GM19372 (cell line): Measurements from ENCODE around the gene TMEM259.
A peak's percentile ranks its signal among the peaks of the same experiment; 100 is the strongest.

Experiments
- ATAC-seq: cut with Tn5 transposase; IDR thresholded peaks from one replicate; pipeline ENCODE4 v1.9.1; 2021; ENCODE audit warnings: mild to moderate bottlenecking, low read depth, moderate library complexity; ENCODE audit not compliant: unreplicated experiment

The TMEM259 gene

DNA sequence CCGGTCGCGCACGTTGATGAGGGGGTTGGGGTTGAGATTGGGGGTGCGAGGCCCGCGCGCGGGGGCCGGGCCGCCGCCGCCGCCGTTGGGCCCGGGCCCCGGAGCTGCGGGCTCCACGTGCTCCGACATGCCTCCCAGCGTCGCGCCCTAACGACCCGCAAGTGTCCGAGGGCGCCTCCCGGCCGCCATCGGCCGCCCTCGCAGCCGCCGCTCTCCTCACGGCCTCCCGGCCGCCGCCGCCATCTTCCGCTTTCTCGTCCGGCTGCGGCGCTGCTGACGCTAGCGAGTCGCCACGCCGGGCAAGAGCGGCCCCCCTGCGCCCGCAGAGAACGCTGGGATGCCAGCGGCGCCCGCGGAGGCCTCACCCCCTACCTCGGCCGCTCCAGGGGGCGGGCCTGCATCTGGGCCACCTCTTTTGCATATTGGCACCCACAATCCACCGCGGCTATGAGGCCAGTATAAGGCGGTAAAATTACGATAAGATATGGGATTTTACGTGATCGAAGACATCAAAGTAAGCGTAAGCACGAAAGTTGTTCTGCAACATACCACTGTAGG is at the start of gene TMEM259:
Gene TMEM259, minus strand, starts transcription at position 256 of the 558 bp plus-strand sequence. Its CDS starts 127 bp downstream, at position 129.
- ATAC-seq = peak; percentile 78

DNA sequence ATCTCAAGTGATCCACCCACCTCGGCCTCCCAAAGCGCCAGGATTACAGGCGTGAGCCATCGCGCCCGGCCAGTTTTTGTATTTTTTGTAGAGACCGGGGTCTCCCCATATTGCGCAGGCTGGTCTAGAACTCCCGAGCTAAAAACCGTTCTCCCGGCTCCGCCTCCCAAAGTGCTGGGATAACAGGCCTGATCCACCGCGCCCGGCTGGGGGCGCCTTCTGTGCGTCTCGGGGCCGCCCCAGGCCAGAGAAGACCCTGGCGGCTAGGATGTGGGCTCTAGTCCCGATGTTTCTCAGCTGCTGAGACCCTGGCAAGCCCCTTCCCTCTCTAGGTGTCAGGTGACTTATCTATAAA is 49.6 kb upstream of the TMEM259 start:
- ATAC-seq = no peak

DNA sequence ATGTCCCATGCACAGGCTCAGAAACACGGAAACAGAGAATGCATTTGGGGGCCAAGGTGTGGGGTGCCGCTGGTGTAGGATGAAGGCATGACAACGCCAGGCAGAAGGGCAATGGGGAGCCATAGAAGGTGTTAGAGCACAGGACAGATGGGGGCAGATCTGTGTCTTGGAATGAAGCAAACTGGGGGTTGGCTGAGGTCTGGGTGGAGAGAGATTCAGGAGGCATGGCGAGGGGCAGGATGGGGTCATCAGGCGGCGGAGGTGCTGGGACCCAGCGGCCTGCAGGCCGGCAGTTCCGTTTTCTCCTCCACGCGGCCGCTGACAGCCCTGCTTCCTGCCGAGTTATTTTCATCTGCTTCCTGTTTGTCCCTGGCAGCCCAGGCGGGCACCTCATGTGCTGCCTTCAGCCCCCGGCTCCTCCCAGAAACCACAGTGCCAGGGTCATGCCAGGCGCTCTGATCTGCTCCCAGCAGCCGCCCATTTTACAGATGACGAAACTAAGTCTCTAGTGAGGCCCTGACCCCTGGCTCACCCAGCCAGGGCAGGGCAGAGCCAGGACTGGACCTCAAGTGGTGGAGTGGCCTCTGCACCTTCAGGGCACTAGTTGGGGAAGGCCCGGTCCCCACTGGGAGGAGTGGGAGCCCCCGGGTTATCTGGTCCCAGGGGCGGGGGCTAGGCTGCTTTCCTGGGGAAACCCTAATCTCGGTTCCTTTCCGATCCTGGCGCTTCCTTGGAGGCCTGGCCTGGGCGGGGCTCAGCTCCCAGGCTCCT is 48.3 kb upstream of the TMEM259 start:
- no peak for ATAC-seq

DNA sequence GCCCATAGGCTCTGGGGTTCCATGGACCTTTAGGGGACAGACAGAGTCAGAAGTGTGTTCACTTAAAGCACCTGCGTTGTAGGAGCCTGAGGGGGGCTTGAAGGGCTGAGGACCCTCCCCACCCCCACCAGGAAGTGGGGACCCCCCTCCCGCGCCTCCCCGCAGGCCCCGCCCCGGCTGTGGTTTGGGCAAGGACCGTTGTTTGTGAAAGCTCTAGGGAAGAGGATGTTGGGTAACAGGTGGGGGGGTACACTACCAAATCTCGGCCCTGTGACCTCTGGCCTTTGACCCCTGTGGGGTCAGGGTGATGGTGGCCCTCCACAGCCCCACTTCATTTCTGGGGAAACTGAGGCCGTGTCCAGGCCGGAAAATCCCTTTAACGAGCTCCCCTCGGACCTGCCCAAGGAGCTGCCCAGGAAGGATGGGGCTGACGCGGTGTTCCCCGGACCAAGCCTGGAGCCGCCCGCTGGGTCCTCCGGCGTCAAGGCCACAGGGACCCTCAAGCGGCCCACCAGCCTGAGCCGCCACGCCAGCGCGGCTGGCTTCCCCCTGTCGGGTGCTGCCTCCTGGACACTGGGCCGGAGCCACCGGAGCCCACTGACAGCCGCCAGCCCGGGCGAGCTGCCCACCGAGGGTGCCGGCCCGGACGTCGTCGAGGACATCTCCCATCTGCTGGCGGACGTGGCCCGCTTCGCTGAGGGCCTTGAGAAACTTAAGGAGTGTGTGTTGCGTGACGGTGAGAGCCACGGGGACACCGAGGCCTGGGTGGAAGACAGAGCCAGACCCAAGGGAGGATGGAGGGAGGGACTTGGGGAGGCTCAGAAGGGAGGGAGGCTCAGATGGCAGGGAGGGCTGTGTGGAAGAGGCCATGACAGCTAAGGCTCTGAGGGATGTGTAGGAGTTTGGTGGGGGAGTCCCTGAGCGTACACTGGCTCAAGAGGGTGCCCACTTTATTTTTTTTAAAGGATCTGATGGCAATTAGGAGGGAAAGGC is 47.4 kb upstream of the TMEM259 start:
- no peak for ATAC-seq

DNA sequence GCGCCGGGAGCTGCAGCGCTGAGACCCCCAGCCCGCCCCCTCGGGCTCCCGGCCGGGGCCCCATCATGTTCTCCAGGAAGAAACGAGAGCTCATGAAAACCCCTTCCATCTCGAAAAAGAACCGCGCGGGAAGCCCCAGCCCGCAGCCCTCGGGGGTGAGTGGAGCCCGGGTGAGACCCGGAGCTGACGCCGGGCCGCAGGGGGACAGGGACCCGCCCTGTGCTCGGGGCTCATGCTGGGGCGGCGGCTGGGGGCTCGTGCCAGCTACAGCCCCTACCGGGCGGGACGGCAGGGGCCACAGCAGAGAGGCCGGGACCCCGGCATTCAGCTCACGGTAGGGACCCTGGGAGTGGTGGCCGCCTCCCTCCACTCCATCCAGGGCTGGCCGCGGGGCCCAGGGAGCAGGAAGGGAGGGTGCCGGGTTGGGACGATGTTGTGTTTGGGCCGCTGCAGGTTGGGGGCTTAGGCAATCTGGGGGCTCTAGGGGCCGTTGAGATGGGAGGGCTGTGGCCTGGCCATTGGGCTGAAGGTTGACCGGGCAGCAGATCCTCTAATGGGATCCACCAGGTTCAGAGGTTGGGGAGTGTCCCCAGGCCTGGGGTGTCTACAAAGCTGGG is 46.5 kb upstream of the TMEM259 start:
- ATAC-seq = peak; percentile 15

DNA sequence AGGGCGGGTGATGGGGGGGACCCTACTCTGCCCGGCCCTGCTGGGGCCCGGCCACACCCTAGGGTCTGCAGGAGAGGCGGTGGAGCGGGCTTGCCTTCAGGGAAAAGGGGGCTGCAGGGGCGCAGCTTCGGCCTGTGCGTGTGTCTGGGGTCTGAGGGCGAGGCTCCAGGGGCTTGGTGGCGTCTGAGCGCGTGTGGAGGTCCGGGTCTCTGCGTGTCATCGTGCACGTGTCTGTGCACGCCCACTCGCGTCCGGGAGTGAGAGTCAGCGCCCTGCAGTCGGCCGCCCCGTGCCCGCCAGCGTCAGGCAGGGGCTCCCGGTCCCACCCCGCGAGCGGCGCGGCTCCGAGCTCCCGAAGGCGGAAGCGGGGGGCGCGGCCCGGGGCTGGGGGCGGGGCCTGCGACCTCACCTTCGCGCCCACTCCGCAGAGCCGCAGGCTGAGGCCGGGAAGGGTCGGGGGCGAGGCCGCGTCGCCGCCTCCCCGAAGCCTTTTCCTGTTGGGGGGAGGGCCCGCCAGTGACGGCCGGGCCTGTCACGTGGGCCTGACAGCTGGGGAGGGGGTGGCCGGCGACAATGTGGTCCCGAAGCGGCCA is 45.9 kb upstream of the TMEM259 start, which contains the start of gene ARHGAP45:
Gene ARHGAP45, plus strand, starts transcription at position 420 of the 593 bp plus-strand sequence. CDS start 239 bp downstream, outside the sequence.
- ATAC-seq = peak; percentile 44

DNA sequence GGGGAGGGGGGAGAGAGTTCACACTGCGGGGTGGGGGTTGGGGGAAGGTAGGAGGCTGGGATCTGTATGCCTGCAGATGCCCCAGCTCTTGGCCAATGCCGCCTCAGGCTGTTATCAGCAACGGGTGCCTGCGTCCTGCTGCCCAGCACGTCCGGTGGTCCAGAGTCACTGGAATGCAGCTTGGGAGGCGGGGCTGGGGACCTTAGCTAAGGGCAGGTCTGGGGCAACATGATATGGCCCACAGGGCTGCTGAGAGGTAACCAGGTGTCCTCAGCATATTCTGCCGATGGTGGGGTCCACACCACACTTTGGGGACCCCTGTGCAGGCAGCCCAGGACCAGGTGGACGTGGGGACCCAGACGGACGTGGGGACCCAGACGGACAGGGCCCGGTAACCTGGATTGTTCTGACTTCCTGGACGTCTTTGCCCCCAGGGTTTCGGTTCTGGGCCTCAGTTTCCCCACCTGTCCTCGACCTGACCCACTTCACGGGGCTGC is 45.4 kb upstream of the TMEM259 start:
- ATAC-seq = no peak

DNA sequence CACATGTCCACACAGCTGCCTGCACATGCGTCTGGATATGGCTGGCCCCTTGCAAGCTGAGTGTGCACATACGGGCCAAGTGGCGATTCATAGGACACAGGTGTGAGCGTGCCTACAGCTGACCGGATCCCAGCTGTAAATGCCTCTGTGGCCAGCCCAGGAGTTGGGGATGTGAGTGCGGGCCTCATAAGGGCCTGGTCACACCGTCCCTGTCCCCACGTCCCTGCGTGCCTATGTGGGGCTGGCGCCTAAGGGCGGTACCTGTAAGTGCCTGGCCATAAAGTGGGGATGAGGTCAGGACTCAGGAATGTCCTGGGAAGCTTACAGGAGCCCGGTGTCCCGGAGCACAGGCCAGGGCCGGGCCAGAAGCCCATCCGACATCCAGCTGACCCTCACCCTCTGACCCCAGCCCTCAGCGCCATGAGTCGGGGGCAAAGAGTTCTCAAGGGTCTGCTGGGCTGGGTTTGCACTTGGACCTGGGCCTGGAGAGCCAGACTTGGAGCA is 44.7 kb upstream of the TMEM259 start:
- ATAC-seq = no peak

DNA sequence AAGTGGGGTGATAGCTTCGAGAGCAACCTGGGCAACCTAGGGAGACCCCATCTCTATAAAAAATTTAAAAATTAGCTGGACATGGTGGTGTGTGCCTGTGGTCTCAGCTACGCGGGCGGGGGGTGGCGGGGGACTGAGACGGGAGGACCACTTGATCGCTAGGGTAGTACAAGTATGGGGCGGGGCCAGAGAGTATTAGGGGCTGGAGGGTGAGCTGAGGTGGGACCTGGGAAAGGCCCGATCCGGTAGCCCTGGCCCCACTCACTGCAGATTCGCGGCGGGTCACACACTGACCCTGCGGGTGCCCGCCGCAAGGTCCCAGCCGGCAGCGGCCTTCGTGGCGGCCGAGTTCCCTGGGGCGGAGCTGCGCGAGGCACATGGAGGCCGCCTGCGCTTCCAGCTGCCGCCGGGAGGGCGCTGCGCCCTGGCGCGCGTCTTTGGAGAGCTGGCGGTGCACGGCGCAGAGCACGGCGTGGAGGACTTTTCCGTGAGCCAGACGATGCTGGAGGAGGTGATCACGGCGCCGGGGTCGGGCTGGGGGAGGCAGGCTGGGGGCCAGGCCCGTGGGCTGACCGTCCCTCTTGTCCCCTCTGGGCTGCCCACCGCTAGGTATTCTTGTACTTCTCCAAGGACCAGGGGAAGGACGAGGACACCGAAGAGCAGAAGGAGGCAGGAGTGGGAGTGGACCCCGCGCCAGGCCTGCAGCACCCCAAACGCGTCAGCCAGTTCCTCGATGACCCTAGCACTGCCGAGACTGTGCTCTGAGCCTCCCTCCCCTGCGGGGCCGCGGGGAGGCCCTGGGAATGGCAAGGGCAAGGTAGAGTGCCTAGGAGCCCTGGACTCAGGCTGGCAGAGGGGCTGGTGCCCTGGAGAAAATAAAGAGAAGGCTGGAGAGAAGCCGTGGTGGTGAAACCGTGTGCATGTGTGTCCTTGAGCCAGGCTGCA is 44.0 kb upstream of the TMEM259 start:
- ATAC-seq = no peak

DNA sequence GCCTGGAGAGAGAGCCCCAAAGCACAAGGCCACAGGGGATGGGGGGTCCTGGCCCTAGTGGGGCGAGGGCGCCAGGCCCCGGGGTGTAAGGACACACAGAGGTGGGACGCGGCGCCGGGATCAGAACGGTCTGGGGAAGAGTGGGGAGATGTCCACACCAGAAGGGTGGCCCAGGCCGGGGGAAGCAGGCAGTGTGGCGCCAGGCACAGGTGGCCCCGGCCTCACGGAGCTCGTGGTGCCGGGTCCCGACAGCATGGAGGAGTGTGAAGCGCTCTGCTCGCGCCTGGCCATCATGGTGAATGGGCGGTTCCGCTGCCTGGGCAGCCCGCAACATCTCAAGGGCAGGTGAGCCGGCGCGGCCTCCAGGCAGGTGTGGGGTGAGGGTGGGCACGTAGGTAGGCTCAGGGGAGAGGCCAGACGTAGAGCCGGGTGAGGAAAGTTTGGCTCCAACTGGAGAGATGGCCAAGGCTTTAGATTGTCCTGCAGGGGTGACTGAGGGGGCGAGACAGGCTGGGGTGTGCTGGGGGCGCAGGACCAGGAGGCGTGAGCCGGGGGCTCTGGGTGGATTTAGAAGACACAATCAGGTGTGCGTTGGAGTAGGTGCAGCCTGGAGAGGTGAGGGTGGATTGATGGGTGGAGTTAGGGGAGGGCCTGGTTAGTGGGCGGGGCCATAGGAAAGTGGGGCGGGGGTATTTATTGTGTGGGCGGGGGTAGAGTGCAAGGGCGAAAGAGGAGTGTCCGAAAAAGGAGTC is 43.2 kb upstream of the TMEM259 start:
- no peak for ATAC-seq

DNA sequence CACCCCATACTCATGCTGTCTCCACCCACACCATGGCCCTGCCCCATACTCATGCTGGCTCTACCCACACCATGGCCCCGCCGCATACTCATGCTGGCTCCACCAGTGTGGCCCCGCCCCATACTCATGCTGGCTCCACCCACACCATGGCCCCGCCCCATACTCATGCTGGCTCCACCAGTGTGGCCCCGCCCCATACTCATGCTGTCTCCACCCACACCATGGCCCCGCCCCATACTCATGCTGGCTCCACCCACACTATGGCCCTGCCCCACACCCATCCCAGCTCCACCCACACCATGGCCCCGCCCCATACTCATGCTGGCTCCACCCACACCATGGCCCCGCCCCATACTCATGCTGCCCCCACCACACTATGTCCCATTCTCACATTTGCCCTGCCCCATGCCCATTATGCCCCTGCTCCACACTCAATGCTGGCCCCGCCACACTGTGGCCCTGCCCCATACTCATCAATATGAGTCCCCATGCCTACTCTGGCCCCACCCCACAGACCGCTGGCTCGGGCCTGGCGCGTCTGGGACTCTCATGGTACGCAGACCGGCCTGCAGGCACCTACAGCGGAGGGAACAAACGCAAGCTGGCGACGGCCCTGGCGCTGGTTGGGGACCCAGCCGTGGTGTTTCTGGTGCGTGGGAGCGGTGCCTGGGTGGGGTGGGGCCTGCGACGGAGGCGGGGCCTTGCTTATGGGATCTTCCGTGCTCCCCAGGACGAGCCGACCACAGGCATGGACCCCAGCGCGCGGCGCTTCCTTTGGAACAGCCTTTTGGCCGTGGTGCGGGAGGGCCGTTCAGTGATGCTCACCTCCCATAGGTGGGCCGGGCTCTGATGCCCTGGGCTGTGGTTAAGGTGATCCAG is 42.3 kb upstream of the TMEM259 start:
- ATAC-seq = no peak

DNA sequence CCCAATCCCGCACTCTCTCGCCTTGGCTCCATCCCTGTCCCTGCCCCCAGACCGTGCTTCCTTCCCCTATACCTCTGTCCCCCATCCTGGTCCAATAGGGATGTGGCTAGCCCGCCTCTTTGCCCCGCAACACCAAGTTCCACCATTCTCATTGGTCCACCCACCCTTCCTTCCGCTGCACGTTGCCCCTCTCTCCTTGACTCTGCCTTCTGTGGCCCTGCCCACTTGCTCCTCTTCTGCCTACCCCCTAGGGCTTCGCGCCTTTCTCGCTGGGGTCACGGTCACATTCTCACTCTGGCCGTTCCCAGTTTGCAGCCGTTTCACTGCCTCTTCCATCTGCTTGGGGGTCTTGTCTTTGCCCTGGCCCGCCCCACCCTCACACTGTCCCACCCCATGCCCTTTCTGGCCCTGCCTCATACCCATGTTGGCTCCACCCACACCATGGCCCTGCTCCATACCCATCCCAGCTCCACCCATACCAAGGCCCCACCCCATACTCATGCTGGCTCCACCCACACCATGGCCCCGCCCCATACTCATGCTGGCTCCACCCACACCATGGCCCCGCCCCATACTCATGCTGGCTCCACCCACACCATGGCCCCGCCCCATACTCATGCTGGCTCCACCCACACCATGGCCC is 41.6 kb upstream of the TMEM259 start:
- no peak for ATAC-seq

DNA sequence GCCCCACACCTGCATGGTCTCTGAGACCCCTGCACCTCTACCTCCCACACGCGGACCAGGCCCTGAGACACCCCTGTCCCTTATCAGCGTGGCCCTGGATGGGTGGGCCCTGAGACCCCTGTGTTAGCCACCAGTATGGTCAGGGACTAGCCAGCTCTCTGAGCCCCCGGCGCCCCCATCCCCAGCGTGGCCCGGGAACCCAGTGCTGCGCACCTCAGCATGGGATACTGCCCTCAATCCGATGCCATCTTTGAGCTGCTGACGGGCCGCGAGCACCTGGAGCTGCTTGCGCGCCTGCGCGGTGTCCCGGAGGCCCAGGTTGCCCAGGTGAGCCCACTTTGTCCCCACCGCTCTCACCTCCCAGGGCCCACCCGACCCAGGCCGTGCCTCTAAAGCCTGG is 41.1 kb upstream of the TMEM259 start:
- ATAC-seq = no peak

DNA sequence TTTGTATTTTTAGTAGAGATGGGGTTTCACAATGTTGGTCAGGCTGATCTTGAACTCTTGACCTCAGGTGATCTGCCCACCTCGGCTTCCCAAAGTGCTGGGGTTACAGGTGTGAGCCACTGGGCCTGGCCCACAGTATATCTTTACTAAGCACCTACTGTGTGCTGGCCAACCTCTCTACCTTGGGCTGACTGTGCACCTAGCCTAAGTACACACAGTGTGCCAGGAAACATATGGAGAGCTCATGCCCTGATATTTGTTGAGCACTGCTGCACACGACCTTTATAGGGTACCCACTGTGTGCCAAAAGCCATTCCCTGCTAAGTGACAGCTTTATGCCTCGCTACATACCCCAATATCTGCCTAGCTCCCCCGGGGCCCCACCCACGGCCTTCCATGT is 39.8 kb upstream of the TMEM259 start:
- no peak for ATAC-seq

DNA sequence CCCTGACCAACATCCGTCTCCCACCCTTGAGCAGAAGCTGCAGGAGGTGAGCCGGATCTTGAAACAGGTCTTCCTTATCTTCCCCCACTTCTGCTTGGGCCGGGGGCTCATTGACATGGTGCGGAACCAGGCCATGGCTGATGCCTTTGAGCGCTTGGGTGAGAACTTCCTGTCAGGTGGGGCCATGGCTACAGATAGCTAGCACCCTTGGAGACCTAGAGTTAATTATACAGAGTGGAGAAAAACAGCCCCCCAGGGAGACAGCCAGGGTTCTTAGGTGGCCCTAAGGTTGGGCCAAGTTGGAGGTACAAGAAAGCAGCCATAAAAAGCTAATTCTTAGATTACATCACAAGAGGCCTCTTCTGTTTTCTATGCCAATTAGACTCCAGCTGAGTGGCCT is 37.2 kb upstream of the TMEM259 start:
- ATAC-seq = no peak

DNA sequence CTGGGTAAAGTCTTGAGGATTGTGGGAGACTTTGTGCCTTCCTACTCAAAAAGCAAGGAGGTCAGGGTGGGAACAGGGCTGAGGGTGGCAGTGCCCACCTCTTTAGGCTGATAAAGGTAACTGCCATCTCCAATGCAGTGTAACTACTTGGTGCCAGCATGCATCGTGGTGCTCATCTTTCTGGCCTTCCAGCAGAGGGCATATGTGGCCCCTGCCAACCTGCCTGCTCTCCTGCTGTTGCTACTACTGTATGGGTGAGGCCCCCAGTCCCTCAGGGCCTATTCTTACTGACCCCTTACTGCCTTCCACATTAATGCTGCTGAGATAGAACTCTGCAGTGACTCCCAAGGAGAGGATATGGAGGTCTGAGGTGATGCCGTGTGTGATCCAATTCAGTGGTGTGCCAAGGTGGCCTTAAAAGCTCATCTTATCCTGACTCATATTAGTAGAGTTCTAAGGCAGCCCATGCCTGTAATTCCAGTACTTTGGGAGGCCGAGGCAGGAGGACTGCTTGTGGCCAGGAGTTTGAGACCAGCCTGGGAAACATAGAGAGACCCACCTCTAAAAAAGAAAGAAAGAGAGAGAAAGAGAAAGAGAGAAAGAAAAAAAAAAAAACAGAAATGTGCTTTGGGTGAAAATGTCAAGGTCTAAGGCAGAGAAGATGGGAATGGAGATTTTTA is 36.4 kb upstream of the TMEM259 start:
- ATAC-seq = no peak
